Endothelial cell of hepatic sinusoid (primary cell): ENCODE measurements around the gene TMEM41A.
"Not testable (repeated sequence)": the region's sequence is repeated elsewhere in the genome, so short reads cannot be mapped to it uniquely, and the experiment has no call there.

ENCODE experiments used
- in situ Hi-C: cut with HindIII; loops from 2 replicates; pipeline ENCODE4 v1.10.0; 2017; ENCODE audit warnings: low sequenced_read_pairs

TMEM41A gene

GRCh38 chr3:185489462-185489861 lies 9.4 kb downstream of the TMEM41A start:
- in situ Hi-C loops, result no loop called here

GRCh38 chr3:185488465-185488864 lies 10.4 kb downstream of the TMEM41A start:
- in situ Hi-C loops, result no loop called here

DNA sequence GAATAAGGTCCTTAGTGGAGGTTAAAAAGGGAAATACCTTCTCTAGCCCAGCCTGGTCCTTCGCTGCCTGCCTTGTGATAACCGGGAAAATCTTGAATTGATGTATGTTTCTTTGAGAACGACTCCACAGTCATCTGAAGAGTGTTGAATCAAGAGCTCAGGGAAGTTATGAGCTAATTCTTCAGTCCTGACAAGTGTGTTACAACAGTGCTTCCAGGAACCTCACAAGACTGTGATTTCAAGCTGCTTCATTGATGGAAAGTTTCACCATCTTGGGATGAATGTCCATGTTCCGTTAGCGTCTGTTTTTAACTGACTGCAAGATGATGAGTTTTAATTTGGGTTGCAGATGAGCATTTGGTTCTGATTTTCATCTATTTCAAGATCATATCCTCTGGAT lies 12.4 kb downstream of the TMEM41A start:
- in situ Hi-C loops, result no loop called here

DNA sequence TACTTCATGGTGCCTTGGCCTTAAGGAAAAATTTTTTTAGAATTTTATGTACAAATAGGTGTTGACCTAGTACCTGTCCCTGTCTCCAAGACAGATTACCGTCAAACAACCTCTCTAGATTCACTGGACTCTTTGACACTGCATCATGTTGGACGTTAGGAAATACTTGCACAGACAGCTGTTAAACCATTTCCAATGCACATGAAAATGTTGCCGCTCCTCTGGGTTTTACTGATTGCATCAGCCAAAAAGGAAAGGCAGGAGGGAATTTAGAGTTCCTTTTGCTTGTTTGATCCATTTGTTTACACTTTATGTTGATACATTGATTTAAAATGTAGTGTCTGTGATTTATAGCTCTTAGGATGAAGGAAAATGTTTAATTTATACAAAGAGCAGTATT lies 14.5 kb downstream of the TMEM41A start:
- in situ Hi-C loops, result no loop called here

DNA sequence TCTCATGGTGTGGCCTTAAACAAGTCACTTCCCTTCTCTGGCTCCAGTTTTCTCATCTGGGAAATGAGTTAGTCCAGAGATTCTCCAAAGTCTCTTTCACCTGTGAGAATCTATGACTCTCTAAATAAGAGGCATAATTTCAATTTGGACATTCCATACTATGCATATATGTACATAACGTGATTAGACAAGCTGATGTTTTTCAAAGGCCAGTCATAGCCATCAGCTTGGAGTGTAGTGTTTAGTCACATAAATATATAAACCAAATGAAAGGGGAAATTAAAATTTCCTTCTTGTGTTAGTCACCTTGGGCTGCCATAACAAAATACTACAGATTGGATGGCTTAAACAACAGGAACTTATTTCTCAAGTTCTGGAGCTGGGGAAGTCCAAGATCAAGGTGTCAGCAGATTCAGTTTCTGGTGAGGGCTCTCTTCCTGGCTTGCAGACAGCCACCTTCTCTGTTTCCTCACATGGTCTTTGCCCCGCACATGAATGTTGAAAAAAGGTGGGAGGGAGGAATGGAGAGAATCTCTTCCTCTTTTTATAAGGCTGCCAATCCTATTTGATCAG lies 19.4 kb downstream of the TMEM41A start:
- in situ Hi-C loops, result no loop called here

- in situ Hi-C loops, result no loop called here
These were observed 21.5 kb downstream of the TMEM41A start for GRCh38 chr3:185477316-185477715.

DNA sequence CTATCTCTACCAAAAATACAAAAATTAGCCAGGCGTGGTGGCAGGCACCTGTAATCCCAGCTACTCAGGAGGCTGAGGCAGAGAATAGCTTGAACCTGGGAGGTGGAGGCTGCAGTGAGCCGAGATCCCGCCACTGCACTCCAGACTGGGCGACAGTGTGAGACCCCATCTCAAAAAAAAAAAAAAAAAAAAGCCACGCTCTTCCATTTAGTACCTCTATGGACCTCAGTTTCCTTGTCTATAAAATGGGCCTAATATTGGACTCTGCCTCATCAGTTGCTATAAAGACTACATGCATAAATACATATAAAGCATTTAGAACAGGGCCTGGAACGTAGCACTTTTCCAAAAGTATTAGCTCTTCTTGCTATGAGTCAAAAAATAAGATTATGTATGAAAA lies 23.9 kb downstream of the TMEM41A start:
- in situ Hi-C loops, result loop anchor here (5.0 kb wide), 2 partner anchors 32 to 38 kb away; no protein-coding TSS in a partner anchor

- in situ Hi-C loops, result loop anchor here (5.0 kb wide), 2 partner anchors 34 to 36 kb away; no protein-coding TSS in a partner anchor
These were observed 25.5 kb downstream of the TMEM41A start for GRCh38 chr3:185473290-185473815.

GRCh38 chr3:185470323-185470722 lies 28.5 kb downstream of the TMEM41A start:
- in situ Hi-C loops, result loop anchor here (5.0 kb wide), 2 partner anchors 33 to 37 kb away; no protein-coding TSS in a partner anchor

- in situ Hi-C loops, result no loop called here
These were observed 29.3 kb downstream of the TMEM41A start for GRCh38 chr3:185469542-185469941.

DNA sequence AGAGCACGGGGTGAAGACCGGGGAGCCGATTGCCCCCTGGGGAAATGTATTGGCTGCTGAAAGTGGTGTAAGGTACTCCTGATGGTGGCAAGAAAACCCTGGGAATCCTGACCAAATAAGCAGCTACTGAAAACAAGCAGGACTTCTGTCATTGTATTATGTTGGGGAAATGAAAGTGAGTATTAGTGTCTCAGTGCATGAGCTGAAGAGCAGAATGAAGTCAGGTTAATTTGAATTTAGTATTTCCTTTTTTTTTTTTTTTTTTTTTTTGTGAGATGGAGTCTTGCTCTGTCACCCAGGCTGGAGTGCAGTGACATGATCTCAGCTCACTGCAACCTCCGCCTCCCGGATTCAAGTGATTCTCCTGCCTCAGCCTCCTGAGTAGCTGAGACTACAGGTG lies 32.7 kb downstream of the TMEM41A start:
- in situ Hi-C loops, result not testable (repeated sequence)

DNA sequence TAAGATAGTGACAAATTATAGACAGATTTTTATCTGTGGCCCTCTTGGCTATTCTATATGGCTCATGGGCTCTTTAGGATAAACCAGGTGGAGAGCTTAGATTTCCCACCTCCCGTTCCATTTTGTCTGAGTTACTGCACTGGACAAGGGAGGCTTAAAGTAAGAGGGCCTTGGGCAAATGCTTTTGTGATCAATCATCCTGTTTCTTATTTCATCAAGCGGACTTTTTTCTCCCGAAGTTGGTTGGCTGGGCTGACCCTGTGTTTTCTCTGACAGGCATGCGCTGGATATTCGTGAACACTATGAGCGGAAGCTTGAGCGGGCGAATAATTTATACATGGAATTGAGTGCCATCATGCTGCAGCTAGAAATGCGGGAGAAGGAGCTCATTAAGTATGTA lies 33.4 kb downstream of the TMEM41A start:
- in situ Hi-C loops, result no loop called here

DNA sequence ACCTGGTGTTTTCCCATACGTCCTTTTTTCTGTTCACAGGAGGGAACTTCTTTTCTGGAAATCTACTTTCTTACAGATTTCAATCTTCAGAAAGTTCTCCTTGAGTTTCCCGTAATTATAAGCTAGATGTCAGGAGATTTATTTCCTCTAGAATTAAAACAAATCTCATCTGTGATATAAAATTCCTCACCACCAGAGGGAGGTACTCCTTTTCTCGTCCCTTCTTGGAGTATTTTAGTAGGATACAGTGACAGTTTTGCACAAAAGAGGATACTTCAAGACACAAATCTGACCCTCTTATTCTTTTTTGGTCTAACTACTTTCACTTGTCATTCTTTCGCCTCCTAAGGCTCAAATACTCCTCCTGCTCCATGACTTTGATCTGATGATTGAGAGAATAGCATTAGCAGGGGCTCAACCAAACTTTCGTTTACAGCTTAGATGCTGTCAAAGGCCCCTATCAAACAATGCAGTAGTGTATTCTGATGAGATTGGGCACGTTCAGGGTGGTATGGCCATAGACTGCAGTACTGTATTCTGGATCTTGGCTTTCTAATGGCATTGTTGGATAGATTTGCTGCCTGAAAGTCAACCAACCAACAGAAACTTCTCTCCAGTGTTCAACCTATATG lies 38.0 kb downstream of the TMEM41A start:
- in situ Hi-C loops, result no loop called here

GRCh38 chr3:185460309-185460708 lies 38.5 kb downstream of the TMEM41A start:
- in situ Hi-C loops, result no loop called here

GRCh38 chr3:185457376-185457775 lies 41.5 kb downstream of the TMEM41A start:
- in situ Hi-C loops, result no loop called here

DNA sequence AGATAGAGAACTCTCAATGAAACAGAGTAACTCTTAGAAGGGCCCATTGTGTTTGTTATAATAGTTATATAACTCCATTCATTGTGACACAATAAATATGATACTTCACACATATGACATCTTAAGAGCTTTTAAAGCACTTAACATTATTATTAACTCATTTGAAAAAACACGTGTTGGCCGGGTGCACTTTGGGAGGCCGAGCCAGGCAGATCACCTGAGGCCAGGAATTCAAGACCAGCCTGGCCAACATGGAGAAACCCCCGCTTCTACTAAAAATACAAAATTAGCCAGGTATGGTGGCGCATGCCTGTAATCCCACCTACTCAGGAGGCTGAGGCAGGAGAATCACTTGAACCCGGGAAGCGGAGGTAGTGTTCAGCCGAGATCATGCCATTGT lies 47.4 kb downstream of the TMEM41A start:
- in situ Hi-C loops, result not testable (repeated sequence)

DNA sequence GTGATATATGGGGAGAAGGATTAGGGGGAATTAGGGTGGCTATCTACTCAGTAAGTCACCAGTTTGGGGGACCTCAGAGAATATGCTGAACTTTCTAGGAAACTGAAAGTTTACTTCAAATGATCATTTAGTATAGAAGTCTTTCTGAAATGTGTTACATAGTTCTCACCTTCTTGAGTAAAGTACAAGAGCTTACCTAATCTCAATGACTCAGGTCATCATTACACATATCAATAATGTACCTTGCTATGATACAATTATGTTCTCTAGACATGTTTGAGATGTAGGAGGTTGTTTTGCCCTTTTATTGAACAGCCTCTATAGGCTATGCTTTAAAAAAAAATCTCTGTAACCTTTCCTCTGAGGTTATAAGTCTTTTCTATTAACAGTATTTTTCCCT lies 50.7 kb downstream of the TMEM41A start:
- in situ Hi-C loops, result no loop called here

DNA sequence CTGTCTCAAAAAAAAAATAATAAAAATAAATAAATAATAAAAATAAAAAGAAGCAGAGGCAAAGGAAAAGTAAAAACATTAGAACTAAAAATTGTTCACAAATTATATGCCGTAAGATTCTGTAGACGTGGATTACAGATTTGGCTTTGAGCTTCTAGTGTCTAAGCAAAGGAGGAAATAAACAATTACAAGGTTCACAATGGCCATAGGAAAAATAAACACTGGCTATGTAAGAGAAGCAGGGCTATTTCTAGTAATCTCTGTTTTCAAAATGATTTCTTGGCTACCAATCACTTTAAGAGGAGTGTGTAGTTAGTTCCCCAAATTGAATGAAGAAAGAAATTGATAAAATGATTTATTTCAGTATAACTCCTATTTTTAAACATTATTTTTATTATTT lies 54.5 kb downstream of the TMEM41A start:
- in situ Hi-C loops, result no loop called here

GRCh38 chr3:185442031-185442430 lies 56.8 kb downstream of the TMEM41A start:
- in situ Hi-C loops, result no loop called here

GRCh38 chr3:185439745-185440466 lies 58.9 kb downstream of the TMEM41A start:
- in situ Hi-C loops, result loop anchor here (5.0 kb wide), 2 partner anchors 32 to 93 kb away; no protein-coding TSS in a partner anchor
